GM21717 (cell line): ENCODE data around the gene TULP4.
"Not testable (repeated sequence)": the region's sequence is repeated elsewhere in the genome, so short reads cannot be mapped to it uniquely, and the experiment has no call there.

ENCODE experiments used
- ATAC-seq: cut with Tn5 transposase; IDR thresholded peaks from one replicate; pipeline ENCODE4 v1.9.1; 2021; ENCODE audit warnings: mild to moderate bottlenecking, moderate library complexity; ENCODE audit not compliant: unreplicated experiment

The TULP4 gene

DNA sequence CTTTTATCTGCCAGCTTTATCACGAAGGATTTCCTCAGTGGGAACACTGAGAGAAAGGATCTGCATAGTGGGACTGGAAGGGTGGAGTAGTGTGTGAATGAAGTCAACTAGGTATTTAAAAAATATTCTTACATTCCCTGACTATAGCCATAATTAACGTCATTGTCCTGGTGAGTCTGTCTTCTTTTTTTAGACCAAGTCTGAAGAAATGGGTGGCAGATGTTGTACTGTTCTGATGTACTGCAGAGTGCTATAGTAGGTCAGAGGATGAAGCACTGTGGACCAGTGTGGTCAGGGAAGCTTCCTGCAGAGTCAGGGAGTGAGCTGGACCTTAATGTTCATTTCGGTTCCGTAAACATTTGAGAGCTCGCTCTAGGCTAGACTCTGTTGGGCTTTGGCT is 11.9 kb downstream of the TULP4 start:
- no peak for ATAC-seq

DNA sequence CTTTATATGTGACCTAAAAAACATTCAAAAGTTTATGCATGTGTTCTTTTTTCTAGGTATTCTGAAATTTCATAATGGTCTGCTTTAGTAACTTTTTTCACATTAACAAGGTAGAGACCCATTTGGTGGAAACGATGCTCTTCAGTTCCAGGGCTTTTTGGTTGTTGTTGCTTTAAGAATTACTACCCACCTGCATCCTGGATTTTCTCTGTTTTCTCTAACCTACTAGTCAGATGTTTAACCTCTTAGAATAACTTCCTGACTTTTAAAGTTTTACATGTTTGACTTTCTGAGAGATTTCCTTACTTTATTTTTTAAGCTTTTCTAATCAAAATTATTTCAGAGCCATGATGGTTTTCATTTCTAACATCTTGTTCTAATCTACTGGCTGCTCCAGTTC is 14.9 kb downstream of the TULP4 start:
- ATAC-seq, result no peak

DNA sequence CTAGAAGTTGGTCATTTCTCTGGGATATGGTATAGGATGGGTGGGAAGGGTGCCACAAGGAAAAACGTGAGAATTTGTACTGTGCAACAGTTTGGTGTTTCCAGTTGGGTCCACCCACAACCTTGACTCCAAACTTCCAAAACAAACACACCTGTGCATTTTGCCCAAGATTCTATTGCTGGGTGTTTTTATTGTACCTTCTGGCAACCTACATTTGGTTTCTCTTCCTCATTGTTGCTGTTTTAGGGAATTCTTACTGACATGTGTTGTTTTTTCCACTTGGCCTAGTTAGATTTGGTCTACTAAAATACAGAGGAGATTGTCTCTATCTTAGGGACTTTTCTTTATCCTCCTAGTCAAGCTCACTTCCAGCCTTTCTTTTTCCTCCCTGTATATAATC is 16.7 kb downstream of the TULP4 start:
- ATAC-seq, result no peak

DNA sequence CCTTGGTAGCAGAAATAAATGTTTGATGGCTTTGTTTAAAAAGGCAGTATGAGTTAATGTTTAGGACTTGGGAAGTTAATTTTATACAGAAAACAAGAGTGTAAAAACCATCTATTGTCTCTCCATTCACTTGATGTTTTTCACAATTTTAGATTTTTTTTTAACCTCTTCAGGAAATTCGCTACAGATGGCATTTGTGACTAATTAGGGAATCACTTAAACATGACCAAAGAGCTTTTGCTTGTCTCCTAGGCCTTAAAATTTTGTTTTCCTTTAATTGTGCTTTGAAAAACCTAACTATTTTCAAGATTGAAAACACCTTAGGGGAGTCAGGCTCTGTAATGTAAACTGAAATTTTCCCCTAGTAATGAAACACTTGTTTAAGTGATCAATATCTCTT is 17.3 kb downstream of the TULP4 start:
- ATAC-seq, result no peak

DNA sequence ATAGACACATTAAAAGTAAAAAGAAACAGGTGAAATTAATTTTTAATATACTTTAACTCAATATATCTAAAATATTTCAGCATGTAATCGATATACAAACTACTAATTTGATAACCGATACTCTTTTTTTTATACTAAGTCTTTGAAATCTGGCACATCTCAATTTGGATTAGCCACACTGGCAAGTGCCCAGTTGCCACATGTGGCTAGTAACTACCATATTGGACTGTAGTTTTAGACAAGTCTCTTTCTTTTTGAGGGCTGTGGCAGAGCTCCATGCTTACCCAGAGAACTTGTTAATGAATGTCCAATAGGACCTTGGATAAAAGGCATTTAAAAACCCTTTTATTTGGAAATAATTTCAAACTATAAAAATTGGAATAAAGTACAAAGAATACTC is 17.8 kb downstream of the TULP4 start:
- no peak for ATAC-seq

GRCh38 chr6:158332237-158332636 is 20.0 kb downstream of the TULP4 start:
- ATAC-seq, result no peak

DNA sequence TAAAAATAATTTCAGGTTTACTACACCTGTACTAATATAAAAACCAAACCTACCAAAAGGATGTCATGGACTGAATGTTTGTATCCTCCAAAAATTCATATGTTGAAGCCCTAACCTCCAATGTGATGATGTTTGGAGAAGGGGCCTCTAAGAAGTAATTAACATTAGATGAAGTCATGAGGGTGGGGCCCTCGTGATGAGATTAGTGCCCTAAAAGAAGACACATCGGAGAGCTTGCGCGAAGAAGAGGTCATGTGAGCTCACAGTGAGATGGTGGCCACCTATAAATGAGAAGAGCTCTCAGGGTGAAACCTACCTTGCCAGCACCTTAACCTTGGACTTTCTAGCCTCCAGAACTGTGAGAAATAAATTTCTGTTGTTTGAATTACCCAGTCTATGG is 20.8 kb downstream of the TULP4 start:
- no peak for ATAC-seq

GRCh38 chr6:158334534-158334933 is 22.3 kb downstream of the TULP4 start:
- no peak for ATAC-seq

DNA sequence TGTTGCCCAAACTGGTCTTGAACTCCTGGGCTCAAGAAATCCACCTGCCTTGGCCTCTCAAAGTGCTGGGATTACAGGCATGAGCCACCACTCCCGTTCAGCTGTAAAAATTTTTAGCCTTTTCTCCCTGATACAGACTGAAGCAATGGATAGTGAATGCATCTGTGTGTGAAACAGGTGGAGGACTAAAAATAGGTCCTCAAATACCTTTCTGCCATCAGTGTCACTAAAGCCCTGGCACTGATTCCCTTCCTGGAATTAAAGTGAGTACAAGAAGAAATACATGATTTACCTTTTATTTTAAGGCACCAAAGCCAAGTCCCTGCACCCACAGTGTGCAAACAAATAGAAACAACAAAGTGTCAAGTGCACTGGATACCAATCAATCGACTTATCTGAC is 25.1 kb downstream of the TULP4 start:
- ATAC-seq, result no peak

GRCh38 chr6:158338311-158339112 is 26.2 kb downstream of the TULP4 start:
- no peak for ATAC-seq

DNA sequence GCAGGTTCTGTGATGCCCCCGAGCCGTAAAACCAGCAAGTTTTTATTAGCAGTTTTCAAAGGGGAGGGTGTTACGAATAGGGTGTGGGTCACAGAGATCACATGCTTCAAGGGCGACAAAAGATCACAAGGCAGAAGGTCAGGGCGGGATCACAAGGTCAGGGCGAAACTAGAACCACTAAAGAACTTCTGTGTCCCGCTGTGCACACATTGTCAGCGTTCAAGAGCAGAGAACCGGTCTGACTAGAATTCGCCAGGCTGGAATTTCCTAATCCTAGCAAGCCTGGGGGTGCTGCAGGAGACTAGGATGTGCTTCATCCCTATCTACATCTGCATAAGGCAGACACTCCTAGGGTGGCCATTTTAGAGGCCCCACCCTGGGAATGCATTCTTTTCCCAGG is 26.9 kb downstream of the TULP4 start:
- ATAC-seq, result not testable (repeated sequence)

GRCh38 chr6:158340252-158340651 is 28.0 kb downstream of the TULP4 start:
- no peak for ATAC-seq

- no peak for ATAC-seq
Observed at GRCh38 chr6:158344534-158344933, 32.3 kb downstream of the TULP4 start.

- not testable (repeated sequence) for ATAC-seq
Observed at GRCh38 chr6:158345444-158345843, 33.2 kb downstream of the TULP4 start.

GRCh38 chr6:158347335-158347734 is 35.1 kb downstream of the TULP4 start:
- no peak for ATAC-seq

GRCh38 chr6:158348737-158349504 is 36.7 kb downstream of the TULP4 start:
- not testable (repeated sequence) for ATAC-seq

DNA sequence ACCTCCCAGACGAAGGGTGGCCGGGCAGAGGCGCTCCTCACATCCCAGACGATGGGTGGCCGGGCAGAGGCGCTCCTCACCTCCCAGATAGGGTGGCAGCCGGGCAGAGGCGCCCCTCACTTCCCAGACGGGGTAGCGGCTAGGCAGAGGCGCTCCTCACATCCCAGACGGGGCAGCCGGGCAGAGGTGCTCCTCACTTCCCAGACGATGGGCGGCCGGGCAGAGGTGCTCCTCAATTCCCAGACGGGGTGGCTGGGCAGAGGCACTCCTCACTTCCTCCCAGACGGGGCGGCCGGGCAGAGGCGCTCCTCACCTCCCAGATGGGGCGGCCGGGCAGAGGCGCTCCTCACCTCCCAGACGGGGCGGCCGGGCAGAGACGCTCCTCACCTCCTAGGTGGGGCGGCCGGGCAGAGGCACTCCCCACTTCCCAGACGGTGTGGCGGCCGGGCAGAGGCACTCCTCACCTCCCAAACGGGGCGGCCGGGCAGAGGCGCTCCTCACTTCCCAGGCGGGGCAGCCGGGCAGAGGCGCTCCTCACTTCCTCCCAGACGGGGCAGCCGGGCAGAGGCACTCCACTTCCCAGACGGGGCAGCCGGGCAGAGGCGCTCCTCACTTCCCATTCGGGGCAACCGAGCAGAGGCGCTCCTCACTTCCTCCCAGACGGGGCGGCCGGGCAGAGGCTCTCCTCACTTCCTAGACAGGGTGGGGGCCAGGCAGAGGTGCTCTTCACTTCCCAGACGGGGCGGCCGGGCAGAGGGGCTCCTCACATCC is 37.4 kb downstream of the TULP4 start:
- ATAC-seq, result not testable (repeated sequence)

GRCh38 chr6:158350731-158351130 is 38.5 kb downstream of the TULP4 start:
- not testable (repeated sequence) for ATAC-seq

DNA sequence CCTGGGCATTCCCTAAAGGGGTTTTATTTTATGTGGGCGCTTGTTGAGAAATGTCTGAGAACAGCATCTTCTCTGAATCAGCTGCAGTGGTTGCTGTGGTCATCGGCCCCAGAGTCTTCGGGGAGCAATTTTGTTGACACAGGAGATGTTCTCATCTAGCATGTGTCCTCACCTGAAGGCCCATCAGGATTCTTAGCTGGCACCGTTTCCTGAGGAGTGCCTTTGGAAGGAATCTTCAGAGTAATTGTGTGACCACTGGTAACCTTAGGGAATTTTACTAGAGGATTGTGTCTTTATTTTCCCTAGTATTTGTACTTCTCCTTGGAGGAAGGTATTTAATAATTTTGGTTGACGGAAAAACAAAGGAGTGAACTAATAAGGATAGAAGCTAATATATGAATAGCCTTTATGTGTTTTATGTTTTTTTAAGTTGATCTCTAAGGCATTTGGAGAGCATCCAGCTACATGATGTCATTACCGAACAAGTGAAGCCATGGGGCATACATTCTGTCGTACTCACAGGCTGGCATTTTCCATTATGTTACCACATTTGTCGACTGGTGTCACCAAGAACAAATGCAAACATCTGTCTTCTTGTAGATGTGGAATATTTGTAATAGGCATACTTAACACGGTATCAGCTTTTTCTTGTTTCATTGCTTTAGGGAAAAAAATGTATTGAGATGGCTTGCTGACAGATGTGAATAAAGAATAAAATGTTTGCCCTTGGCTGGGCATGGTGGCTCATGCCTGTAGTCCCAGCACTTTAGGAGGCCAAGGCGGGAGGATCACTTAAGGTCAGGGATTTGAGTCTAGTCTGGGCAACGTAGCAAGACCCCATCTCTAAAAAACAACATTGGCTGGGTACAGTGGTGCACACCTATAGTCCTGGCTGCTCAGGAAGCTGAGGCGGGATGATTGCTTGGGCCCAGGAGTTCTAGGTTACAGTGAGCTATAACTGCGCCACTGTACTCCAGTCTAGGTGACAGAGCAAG is 41.9 kb downstream of the TULP4 start:
- ATAC-seq, result no peak
